ENCODE measurements around the gene CD44.
A peak's percentile ranks its signal among the peaks of the same experiment; 100 is the strongest.
"Not testable (repeated sequence)": the region's sequence is repeated elsewhere in the genome, so short reads cannot be mapped to it uniquely, and the experiment has no call there.

Gene CD44

DNA sequence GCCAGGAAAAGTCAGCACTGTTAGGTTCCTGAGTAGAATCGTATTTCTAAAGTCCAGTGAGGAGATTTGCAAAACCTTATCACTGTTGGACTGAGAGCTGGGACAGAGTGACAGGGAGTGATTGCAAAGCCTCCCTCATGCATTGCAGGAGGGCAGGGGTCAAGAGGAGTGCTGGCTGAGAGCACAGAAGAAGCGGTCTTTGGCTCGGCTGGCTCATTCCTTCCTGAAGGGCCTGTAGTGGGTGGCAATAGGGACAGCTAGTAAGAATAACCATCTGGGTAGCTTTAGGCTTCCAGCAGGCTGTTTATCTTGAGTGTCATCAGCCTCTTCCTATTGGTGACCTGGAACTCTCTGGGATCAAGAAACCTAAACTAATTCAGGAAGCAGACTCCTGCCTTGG is 53.4 kb downstream of the CD44 start:
- in situ Hi-C loops (cut with MboI; ENCODE audit: low pct_unique_long_range_greater_than_20kb, low sequenced_read_pairs) = no loop called here
- no peak for DNase-seq

- no peak for DNase-seq
- in situ Hi-C loops (cut with MboI; ENCODE audit: low pct_unique_long_range_greater_than_20kb, low sequenced_read_pairs) = no loop called here
Observed at GRCh38 chr11:35193767-35194166, 54.8 kb downstream of the CD44 start.

DNA sequence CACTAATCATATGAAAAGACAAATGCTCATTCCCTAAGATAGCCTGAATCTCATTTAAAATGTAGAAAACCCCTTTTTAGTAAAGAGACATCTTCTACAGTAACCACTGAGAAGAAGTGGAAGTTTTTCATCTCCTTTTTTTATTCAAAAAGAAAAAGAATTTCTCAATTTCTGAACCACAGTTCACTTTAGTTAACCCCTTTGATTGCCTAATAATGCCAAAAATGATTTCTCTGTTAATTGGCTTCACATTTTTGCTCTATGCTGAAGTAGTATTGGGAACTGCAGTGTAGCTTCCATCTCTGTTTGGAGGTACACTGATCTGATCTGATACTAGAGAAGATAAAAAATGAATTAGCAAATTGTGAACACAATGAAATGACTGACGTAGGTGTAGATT is 58.3 kb downstream of the CD44 start:
- DNase-seq = no peak
- in situ Hi-C loops (cut with MboI; ENCODE audit: low pct_unique_long_range_greater_than_20kb, low sequenced_read_pairs) = no loop called here

GRCh38 chr11:35200811-35201341 is 61.9 kb downstream of the CD44 start:
- in situ Hi-C loops (cut with MboI; ENCODE audit: low pct_unique_long_range_greater_than_20kb, low sequenced_read_pairs) = no loop called here
- no peak for DNase-seq

DNA sequence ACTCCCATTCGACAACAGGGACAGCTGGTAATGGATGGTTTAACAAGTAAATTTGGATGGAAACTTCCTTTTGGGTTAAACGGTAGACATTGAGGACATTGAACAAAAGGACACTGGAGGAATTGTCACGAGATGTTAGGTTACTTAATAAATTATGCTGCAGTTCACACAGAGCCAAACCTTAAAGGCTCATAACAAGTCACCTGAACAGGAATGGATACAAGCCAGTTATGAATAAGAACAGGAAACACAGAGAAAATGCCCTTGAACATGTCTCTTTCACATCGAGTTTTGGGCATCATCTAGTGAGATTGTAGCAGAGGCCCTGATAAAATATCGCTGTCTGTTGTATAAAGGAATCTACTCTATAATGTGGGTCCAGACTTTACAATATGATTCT is 65.6 kb downstream of the CD44 start:
- DNase-seq = no peak
- in situ Hi-C loops (cut with MboI; ENCODE audit: low pct_unique_long_range_greater_than_20kb, low sequenced_read_pairs) = no loop called here

GRCh38 chr11:35206616-35207015 is 67.6 kb downstream of the CD44 start:
- no peak for DNase-seq
- in situ Hi-C loops (cut with MboI; ENCODE audit: low pct_unique_long_range_greater_than_20kb, low sequenced_read_pairs) = no loop called here

- no peak for DNase-seq
- in situ Hi-C loops (cut with MboI; ENCODE audit: low pct_unique_long_range_greater_than_20kb, low sequenced_read_pairs) = no loop called here
Observed at GRCh38 chr11:35207471-35208403, 68.8 kb downstream of the CD44 start.

DNA sequence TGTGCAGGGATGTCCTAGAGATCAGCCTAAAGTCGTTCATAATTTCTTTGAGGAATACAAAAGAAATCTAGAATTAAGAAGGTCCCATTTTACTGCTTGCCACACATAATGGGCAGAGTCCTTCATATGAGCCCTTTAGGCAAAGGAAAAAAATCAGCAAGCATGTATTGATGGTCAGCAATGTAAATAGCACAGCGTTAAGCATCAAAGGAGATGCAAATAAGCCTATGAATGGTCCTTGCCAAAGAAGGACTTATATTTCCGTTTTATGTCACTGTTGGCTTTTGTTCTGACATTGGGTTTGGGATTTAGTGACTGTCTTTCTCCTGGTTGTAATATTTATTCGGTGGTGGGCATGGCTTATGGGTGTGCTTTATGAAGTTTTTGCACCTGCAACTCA is 69.8 kb downstream of the CD44 start:
- in situ Hi-C loops (cut with MboI; ENCODE audit: low pct_unique_long_range_greater_than_20kb, low sequenced_read_pairs) = no loop called here

DNA sequence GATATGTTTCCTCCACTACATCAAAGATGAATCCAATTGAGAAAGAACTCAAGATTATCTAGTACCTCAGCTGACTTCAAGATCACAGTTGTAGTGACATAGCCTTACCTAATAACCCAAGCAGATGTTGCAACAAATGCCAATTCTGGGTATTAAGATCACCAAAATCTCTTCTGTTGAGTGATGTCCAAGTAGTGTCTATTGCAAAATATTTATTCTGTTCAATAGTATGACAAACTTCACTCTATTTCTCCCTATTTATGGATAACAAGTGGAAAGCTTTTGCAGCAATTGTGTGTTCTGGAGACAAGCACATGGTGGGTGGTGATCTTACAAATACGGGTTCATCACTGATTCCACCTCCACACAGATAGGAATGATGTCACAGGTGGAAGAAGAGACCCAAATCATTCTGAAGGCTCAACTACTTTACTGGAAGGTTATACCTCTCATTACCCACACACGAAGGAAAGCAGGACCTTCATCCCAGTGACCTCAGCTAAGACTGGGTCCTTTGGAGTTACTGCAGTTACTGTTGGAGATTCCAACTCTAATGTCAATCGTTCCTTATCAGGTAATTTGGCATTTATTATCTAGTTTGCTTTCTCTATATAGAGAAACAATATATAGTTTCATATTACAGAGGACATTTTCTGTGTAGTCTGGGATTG is 72.0 kb downstream of the CD44 start:
- in situ Hi-C loops (cut with MboI; ENCODE audit: low pct_unique_long_range_greater_than_20kb, low sequenced_read_pairs) = no loop called here
- no peak for DNase-seq

More for the DNA sequence above, 69.8 kb downstream of the CD44 start:
- no peak for DNase-seq

- in situ Hi-C loops (cut with MboI; ENCODE audit: low pct_unique_long_range_greater_than_20kb, low sequenced_read_pairs) = no loop called here
- peak; percentile 69 for DNase-seq
Observed at GRCh38 chr11:35211952-35212351, 73.0 kb downstream of the CD44 start.

DNA sequence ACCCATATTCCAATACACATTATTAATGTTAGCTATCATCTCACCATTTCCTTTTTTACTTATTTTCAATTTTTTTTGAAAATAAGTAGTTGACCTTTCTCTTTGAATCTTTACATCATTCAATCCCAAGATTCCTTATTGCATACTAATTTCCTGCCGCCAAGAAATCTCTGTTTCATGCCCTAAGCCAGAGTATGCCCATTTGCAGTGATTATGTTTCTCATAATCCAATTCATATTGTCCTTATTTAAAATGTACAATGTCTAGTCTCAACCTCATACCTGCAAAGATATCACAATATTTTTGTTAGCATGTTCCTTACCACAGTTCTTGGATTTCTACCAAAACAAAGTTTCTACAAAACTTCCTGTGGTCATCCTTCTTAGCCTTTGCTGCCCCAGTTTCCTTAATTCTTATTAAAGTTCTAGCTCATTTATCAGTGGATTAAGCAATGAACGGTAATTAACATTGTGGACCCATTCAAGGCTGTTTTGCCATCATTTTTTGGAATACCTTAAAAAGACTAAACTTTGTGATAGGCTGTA is 75.3 kb downstream of the CD44 start:
- no peak for DNase-seq
- in situ Hi-C loops (cut with MboI; ENCODE audit: low pct_unique_long_range_greater_than_20kb, low sequenced_read_pairs) = no loop called here

DNA sequence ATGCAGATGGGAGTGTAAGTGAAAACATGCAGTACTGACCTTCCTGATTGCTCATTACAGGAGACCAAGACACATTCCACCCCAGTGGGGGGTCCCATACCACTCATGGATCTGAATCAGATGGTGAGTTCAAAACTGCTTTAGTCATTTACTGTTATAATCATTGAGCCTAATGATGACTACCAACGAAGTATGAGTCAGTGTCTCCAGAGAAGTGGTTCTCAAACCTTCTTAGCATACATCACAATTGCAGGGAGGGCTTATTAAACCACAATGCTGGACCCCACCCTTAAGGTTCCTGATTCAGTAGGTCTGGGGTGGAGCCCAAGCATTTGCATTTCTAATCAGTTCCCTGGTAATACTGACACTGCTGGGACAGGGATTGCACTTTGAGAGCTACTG is 75.8 kb downstream of the CD44 start:
- no peak for DNase-seq
- in situ Hi-C loops (cut with MboI; ENCODE audit: low pct_unique_long_range_greater_than_20kb, low sequenced_read_pairs) = no loop called here

- in situ Hi-C loops (cut with MboI; ENCODE audit: low pct_unique_long_range_greater_than_20kb, low sequenced_read_pairs) = no loop called here
- no peak for DNase-seq
Observed at GRCh38 chr11:35215945-35216344, 77.0 kb downstream of the CD44 start.

DNA sequence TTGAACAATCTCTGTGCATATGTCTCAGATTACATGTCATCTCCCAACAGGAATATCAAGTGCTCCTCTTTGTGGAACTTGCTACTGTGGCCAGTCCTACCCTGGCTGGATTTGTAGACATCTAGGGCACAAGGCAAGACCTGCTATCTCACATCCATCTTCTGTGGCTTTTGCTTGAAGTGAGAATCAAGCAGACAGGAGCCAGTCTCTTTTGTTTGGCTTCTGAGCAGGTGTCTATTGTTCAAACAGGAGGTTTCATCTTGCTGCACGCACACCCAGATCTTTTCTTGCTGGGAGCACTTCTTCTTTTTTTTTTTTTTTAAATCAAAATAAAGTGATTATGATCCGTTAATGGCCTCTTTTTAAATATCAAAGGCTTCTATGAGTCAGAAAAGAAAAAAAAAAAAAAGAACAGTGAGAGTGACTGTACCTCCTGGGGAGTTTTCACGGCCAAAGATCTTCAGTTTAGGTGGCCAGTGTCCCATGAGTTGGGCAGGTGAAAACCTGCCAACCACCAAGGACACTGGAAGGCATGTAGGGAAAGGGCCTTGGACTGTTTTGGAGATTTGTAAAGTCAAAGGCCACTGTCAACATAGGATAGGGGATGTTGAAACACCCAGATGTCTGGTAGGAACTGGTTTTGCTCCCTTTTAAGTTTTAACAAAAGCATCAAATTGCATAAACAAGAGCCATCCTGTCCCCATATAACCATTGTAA is 78.1 kb downstream of the CD44 start:
- in situ Hi-C loops (cut with MboI; ENCODE audit: low pct_unique_long_range_greater_than_20kb, low sequenced_read_pairs) = no loop called here
- no peak for DNase-seq

DNA sequence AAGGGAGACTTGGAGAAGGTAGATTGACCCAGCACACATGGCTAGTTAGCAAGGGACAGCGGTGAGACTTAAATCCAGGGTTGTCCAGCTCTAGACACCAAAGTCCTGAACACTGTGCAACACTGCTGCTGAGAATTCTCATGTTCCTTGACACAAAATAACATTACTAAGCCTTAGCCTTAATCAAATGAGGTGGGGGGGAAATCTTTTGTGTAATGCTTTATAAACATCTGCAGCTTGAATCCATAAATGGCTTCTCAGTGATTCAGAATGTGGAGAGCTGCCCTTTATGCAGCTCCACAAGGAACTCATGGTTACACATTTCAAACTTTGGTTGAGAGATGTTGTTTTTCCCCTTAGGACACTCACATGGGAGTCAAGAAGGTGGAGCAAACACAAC is 80.0 kb downstream of the CD44 start:
- in situ Hi-C loops (cut with MboI; ENCODE audit: low pct_unique_long_range_greater_than_20kb, low sequenced_read_pairs) = no loop called here
- no peak for DNase-seq

- in situ Hi-C loops (cut with MboI; ENCODE audit: low pct_unique_long_range_greater_than_20kb, low sequenced_read_pairs) = no loop called here
Observed at GRCh38 chr11:35223371-35223796, 84.4 kb downstream of the CD44 start.

DNA sequence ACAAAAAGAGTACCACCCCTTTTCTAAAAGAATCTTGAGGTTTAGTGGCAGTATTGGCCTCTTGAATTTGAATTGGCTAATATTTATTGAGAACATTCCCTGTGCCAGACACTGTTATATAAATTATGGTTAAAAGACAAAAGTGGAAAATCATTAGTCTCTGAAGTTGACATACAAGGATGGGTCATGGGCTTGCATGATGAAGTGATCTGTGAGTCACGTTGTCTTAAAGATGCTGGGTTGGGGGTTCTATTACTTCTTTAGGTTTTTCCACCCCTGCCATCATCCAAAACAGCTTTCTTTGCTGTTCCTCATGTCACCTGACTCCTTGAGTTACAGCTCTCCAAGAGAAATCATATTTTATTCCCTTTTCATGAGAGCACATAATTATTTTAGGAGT is 85.0 kb downstream of the CD44 start:
- in situ Hi-C loops (cut with MboI; ENCODE audit: low pct_unique_long_range_greater_than_20kb, low sequenced_read_pairs) = no loop called here
- no peak for DNase-seq

More at GRCh38 chr11:35223371-35223796, 84.4 kb downstream of the CD44 start:
- DNase-seq = no peak

DNA sequence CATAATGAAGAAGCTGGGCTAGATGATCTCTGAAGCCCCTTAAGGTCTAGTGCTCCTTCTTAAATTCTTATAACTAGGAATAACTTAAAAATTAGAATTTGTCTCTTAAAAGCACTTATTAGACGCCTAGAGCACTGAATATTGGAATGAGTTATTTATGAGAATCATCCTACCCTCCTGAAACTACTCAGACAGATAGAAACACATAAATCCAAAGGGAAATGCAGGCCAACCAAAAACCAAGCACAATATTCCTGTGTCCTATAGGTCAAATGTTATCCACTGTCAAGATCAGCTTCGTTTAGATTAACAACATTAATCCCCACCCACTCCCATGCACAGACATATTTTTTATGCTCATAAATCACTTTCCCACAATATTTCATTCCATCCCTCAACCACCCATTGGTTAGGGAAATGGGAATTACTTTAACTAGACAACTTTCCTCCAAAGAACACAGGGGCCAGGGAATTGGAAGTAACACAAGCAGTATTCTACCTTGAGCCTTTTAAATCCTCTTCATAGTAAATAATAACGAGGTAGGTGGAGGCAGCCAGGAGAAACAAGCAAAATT is 87.1 kb downstream of the CD44 start:
- DNase-seq = no peak
- in situ Hi-C loops (cut with MboI; ENCODE audit: low pct_unique_long_range_greater_than_20kb, low sequenced_read_pairs) = no loop called here

DNA sequence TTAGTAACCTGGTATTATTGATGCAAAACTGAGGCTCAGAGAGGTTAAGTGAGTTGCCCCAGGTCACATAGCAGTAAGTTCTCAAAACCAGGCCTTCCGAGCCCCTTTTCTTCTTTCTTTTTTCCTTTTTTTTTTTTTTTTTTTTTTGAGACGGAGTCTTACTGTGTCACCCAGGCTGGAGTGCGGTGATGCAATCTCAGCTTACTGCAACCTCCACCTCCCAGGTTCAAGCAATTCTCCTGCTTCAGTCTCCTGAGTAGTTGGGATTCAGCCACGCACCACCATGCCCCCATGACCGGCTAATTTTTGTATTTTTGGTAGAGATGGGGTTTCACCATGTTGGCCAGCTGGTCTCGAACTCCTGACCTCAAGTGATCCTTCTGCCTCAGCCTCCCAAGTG is 87.8 kb downstream of the CD44 start:
- DNase-seq; in situ Hi-C loops (cut with MboI; ENCODE audit: low pct_unique_long_range_greater_than_20kb, low sequenced_read_pairs): not testable (repeated sequence)

Measured in KBM-7 (cell line).